GM12865 (cell line): ENCODE measurements around the gene ADGRD1.

Experiments
- DNase-seq: peaks from one replicate; pipeline ENCODE4 v3.0.0; 2010; ENCODE audit warnings: low read depth
- H3K4me3 ChIP-seq: 2 replicates; pipeline ENCODE4 v1.5.1; 2011; ENCODE audit warnings: mild to moderate bottlenecking, low read depth, low read length, control low read depth
- TF ChIP-seq, protein P1 (sequence below): IDR thresholded peaks from 2 replicates; pipeline ENCODE4 v1.5.1; 2011; ENCODE audit warnings: low read length, control low read depth, low read depth, inconsistent platforms; ENCODE audit not compliant: insufficient read depth; ENCODE audit errors: missing control alignments

ADGRD1 gene

GRCh38 chr12:131188131-131189050 lies 234.7 kb downstream of the ADGRD1 start:
- DNase-seq = no peak
- H3K4me3 ChIP-seq = no peak overlapping the region
- TF ChIP-seq, protein P1, sequence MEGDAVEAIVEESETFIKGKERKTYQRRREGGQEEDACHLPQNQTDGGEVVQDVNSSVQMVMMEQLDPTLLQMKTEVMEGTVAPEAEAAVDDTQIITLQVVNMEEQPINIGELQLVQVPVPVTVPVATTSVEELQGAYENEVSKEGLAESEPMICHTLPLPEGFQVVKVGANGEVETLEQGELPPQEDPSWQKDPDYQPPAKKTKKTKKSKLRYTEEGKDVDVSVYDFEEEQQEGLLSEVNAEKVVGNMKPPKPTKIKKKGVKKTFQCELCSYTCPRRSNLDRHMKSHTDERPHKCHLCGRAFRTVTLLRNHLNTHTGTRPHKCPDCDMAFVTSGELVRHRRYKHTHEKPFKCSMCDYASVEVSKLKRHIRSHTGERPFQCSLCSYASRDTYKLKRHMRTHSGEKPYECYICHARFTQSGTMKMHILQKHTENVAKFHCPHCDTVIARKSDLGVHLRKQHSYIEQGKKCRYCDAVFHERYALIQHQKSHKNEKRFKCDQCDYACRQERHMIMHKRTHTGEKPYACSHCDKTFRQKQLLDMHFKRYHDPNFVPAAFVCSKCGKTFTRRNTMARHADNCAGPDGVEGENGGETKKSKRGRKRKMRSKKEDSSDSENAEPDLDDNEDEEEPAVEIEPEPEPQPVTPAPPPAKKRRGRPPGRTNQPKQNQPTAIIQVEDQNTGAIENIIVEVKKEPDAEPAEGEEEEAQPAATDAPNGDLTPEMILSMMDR = no peak

GRCh38 chr12:131189781-131190180 lies 236.1 kb downstream of the ADGRD1 start:
- DNase-seq = no peak
- no peak overlapping the region for H3K4me3 ChIP-seq
- TF ChIP-seq, protein P1 = no peak

GRCh38 chr12:131190965-131191364 lies 237.3 kb downstream of the ADGRD1 start:
- H3K4me3 ChIP-seq = no peak overlapping the region
- TF ChIP-seq, protein P1 = no peak
- no peak for DNase-seq
